Measurements from ENCODE around the gene CROCC.

Gene CROCC

DNA sequence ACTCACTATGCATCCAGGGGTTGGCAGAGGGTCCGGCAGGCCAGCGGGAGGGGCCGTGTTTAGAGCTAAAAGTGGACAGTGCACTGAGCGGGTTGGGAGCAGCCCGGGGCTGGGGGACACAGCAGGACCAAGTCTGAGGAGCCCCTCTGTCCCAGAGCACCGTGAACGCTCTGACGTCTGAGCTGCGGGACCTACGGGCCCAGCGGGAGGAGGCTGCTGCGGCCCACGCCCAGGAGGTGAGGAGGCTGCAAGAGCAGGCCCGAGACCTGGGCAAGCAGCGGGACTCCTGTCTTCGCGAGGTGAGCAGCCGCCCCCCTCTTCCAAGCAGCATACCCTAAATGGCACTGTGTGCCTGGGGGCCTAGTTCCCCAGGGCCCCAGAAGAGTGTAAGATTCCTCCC lies 32.8 kb downstream of the CROCC start:
- Histone ChIP-seq H3K36me3 (peaks cover 10 to 75% (median 20%) of the 10 kb centered on the region in 3 donors), H3K4me1 (peaks cover 0 to 5% (median 0%) of the 10 kb centered on the region in 4 donors), H3K4me3 (no peak overlapping the region), H3K27me3 (no peaks in the 10 kb centered on the region), H3K9me3 (no peaks in the 10 kb centered on the region), H3K27ac (no peak overlapping the region)
- TF ChIP-seq, protein P1, sequence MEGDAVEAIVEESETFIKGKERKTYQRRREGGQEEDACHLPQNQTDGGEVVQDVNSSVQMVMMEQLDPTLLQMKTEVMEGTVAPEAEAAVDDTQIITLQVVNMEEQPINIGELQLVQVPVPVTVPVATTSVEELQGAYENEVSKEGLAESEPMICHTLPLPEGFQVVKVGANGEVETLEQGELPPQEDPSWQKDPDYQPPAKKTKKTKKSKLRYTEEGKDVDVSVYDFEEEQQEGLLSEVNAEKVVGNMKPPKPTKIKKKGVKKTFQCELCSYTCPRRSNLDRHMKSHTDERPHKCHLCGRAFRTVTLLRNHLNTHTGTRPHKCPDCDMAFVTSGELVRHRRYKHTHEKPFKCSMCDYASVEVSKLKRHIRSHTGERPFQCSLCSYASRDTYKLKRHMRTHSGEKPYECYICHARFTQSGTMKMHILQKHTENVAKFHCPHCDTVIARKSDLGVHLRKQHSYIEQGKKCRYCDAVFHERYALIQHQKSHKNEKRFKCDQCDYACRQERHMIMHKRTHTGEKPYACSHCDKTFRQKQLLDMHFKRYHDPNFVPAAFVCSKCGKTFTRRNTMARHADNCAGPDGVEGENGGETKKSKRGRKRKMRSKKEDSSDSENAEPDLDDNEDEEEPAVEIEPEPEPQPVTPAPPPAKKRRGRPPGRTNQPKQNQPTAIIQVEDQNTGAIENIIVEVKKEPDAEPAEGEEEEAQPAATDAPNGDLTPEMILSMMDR (IDR thresholded peaks at IDR 0.05): no peak
- no peak for DNase-seq
- intact Hi-C loops (cut with DNase I; ENCODE audit: low total_unique reads): no loop called here

DNA sequence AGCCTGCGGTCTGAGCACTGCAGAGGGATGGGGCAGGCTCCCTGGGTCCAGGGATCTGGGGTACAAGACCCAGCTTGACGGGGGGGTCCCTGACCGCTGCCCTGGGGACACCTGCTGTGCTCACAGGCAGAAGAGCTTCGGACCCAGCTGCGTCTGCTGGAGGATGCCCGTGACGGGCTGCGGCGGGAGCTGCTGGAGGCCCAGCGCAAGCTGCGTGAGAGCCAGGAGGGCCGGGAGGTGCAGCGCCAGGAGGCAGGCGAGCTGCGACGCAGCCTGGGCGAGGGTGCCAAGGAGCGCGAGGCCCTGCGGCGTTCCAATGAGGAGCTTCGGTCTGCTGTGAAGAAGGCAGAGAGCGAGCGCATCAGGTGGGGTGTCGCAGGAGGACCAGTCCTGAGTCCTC lies 33.5 kb downstream of the CROCC start:
- intact Hi-C loops (cut with DNase I; ENCODE audit: low total_unique reads): loop anchor here (5.0 kb wide), 1 partner anchor 92 kb away; no protein-coding TSS in a partner anchor
- Histone ChIP-seq H3K36me3 (peaks cover 10 to 71% (median 20%) of the 10 kb centered on the region in 3 donors), H3K9me3 (no peaks in the 10 kb centered on the region), H3K4me1 (peaks cover 0 to 7% (median 2%) of the 10 kb centered on the region in 4 donors), H3K27ac (no peak overlapping the region), H3K4me3 (no peak overlapping the region), H3K27me3 (no peaks in the 10 kb centered on the region)
- DNase-seq: no peak
- TF ChIP-seq, protein P1 (IDR thresholded peaks at IDR 0.05): no peak

DNA sequence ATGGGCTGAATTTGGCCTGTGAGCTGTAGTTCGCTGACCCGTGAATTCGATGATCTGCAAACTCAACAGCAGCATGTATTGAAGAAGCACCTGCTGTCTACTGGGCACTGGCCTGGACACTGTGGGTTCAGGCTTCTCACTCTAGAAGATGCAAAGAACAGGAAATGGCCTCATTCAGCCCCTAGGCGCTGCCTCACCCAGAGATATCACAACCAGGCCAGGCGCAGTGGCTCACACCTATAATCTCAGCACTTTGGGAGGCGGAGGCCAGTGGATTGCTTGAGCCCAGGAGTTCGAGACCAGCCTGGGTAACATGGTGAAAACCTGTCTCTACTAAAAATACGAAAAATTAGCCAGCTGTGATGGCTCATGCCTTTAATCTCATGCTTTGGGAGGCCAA lies 35.0 kb downstream of the CROCC start:
- H3K27me3 ChIP-seq: no peaks in the 10 kb centered on the region
- no peaks in the 10 kb centered on the region for H3K9me3 ChIP-seq
- H3K36me3 ChIP-seq: peaks cover 10 to 63% (median 20%) of the 10 kb centered on the region in 3 donors
- intact Hi-C loops (cut with DNase I; ENCODE audit: low total_unique reads): loop anchor here (5.0 kb wide), 1 partner anchor 91 kb away; no protein-coding TSS in a partner anchor
- DNase-seq: no peak
- H3K27ac ChIP-seq: no peak overlapping the region
- no peak overlapping the region for H3K4me3 ChIP-seq
- TF ChIP-seq, protein P1 (IDR thresholded peaks at IDR 0.05): no peak
- peaks cover 0 to 16% (median 5%) of the 10 kb centered on the region in 4 donors for H3K4me1 ChIP-seq

DNA sequence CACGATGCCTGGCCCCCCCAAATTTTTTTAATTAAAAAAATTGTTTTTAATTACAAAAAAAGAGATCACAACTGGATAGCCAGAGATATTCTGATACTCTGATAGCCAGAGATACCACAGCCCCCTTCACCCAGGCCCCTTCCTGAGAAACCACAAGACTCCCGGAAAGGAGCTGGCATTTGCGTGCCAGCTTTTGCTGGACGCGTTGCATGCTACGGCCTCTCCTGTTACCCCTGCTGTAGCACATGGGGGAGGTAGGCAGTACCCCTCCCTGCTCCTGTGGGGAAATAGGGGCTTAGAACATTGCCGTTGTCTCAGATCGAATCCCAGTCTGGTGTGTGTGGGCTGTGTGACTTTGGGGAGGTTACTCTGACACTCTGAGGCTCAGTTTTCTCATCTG lies 36.0 kb downstream of the CROCC start:
- Histone ChIP-seq H3K27me3 (no peaks in the 10 kb centered on the region), H3K4me1 (peaks cover 0 to 16% (median 3%) of the 10 kb centered on the region in 4 donors), H3K36me3 (peaks cover 10 to 63% (median 20%) of the 10 kb centered on the region in 3 donors), H3K27ac (no peak overlapping the region), H3K4me3 (no peak overlapping the region), H3K9me3 (no peaks in the 10 kb centered on the region)
- TF ChIP-seq, protein P1 (IDR thresholded peaks at IDR 0.05): no peak
- DNase-seq: no peak
- intact Hi-C loops (cut with DNase I; ENCODE audit: low total_unique reads): loop anchor here (5.0 kb wide), 1 partner anchor 90 kb away; no protein-coding TSS in a partner anchor

DNA sequence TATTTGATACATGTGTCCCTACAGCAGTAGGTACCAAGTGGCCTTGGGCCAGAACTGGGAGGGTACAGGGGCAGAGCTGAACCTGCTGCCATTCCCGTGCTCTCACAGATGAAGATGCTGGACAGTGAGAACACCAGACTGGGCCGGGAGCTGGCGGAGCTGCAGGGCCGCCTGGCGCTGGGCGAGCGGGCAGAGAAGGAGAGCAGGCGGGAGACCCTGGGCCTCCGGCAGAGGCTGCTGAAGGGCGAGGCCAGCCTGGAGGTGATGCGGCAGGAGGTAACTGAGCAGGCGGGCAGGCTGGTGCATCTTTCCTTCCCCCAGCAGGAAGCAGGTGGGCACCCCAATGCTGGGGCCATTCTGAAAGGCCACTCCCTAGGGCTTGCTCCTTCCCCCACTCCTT lies 36.7 kb downstream of the CROCC start:
- TF ChIP-seq, protein P1 (IDR thresholded peaks at IDR 0.05): no peak
- H3K9me3 ChIP-seq: no peaks in the 10 kb centered on the region
- no peak overlapping the region for H3K4me3 ChIP-seq
- no peak for DNase-seq
- intact Hi-C loops (cut with DNase I; ENCODE audit: low total_unique reads): loop anchor here (5.0 kb wide), 1 partner anchor 89 kb away; no protein-coding TSS in a partner anchor
- peaks cover 0 to 16% (median 5%) of the 10 kb centered on the region in 4 donors for H3K4me1 ChIP-seq
- H3K27me3 ChIP-seq: no peaks in the 10 kb centered on the region
- H3K27ac ChIP-seq: no peak overlapping the region
- peaks cover 10 to 58% (median 20%) of the 10 kb centered on the region in 3 donors for H3K36me3 ChIP-seq

Measured in tibial artery (tissue), 4 donors.